GM19455 (cell line): ENCODE data around the gene TXNL4A.

ENCODE experiments used
- ATAC-seq: cut with Tn5 transposase; IDR thresholded peaks from one replicate; pipeline ENCODE4 v1.9.1; 2021; ENCODE audit not compliant: unreplicated experiment

Gene TXNL4A

DNA sequence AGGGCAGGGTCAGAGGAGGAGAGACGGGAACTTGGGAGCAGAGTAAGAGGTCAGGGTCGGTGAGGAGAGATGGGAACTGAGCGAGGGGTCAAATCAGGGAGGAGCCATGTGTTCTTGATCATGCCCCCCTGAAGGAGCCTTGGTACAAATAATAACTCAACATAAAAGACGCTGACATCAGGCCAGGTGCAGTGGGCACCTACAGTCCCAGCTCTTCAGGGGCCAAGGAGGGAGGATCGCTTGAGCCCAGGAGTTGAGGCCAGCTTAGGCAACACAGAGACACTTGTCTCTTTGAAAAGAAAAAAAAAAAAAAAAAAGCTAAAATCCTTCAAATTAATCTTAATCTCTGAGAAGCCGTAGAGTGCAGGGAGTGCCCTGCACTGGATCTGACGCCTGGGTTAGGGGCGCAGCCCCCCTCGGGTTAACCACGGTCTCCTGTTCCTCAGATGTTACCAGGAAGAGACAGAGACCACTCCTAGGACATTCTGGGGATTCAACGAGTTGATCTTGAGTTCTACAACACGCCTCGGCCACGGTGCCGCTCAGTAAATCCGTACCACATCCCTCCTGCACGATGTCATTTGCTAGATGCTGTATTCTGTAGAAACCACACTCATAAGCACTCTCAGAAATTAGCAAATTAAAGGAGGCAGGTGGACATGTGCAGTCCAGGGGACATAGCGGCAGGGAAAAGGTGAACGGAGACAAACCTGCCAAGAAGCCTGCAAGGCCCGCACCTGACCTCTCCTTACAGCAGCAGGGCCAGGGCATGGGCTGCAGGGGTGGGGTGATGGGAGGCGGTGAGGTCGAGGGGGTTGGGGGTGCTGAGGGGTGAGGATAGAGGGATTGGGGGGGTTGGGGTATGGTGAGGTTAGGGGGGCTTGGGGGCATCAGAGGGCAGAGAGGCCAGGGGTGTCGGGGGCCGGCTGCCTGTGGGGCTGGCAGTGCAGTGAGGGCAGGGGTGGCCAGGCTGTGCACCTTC is 66.1 kb downstream of the TXNL4A start:
- ATAC-seq: no peak
